ENCODE data around the gene SLC23A1. TPM values are rescaled to one million over a fixed set of nuclear protein-coding genes. Genes with fewer than 3 reads are reported as not detected.

SLC23A1 gene
- total and polyA plus RNA-seq, 2 of the 13 experiments (the other 11 are each of a cell fraction or from before 2014, with no cell fraction given): 6.0 to 6.6 TPM

DNA sequence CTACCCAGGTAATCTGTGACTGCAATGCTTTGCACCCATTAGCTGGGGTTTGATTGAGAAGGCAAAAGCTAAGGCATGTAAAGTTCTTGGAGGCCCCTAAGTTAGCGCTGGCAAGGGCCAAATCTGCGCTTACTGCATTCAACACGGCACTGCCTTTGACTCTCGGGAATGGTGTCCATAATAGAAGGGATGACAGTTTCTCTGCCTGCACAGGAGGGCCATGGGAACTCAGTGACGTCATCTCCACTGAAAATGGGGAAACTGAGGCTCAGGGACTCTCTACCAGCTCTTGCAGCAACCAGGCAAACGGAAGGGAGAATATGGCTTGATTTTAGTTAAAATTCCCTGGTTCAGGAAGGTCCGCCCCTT lies 20.3 kb upstream of the SLC23A1 start (continued):
- TF ChIP-seq, protein P1, sequence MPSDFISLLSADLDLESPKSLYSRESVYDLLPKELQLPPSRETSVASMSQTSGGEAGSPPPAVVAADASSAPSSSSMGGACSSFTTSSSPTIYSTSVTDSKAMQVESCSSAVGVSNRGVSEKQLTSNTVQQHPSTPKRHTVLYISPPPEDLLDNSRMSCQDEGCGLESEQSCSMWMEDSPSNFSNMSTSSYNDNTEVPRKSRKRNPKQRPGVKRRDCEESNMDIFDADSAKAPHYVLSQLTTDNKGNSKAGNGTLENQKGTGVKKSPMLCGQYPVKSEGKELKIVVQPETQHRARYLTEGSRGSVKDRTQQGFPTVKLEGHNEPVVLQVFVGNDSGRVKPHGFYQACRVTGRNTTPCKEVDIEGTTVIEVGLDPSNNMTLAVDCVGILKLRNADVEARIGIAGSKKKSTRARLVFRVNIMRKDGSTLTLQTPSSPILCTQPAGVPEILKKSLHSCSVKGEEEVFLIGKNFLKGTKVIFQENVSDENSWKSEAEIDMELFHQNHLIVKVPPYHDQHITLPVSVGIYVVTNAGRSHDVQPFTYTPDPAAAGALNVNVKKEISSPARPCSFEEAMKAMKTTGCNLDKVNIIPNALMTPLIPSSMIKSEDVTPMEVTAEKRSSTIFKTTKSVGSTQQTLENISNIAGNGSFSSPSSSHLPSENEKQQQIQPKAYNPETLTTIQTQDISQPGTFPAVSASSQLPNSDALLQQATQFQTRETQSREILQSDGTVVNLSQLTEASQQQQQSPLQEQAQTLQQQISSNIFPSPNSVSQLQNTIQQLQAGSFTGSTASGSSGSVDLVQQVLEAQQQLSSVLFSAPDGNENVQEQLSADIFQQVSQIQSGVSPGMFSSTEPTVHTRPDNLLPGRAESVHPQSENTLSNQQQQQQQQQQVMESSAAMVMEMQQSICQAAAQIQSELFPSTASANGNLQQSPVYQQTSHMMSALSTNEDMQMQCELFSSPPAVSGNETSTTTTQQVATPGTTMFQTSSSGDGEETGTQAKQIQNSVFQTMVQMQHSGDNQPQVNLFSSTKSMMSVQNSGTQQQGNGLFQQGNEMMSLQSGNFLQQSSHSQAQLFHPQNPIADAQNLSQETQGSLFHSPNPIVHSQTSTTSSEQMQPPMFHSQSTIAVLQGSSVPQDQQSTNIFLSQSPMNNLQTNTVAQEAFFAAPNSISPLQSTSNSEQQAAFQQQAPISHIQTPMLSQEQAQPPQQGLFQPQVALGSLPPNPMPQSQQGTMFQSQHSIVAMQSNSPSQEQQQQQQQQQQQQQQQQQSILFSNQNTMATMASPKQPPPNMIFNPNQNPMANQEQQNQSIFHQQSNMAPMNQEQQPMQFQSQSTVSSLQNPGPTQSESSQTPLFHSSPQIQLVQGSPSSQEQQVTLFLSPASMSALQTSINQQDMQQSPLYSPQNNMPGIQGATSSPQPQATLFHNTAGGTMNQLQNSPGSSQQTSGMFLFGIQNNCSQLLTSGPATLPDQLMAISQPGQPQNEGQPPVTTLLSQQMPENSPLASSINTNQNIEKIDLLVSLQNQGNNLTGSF (CRISPR knock-in tag; IDR thresholded peaks at IDR 0.05): no peak
- no peak for TF ChIP-seq ZBTB8A (CRISPR knock-in tag; IDR thresholded peaks at IDR 0.05; ENCODE audit: borderline replicate concordance, low read depth)
- TF ChIP-seq ZNF556 (CRISPR knock-in tag; IDR thresholded peaks at IDR 0.05; ENCODE audit: borderline replicate concordance): no peak
- 0 out of 2 replicates have a peak, but pooled peaks have one; percentile 14 for TF ChIP-seq ZBTB38 (CRISPR knock-in tag; IDR thresholded peaks at IDR 0.05)
- no peak for TF ChIP-seq ZNF260 (CRISPR knock-in tag; IDR thresholded peaks at IDR 0.05; ENCODE audit: borderline replicate concordance, low read depth)
- peak; percentile 26; the same call in 1 of the 2 replicates for TF ChIP-seq AKAP8 (CRISPR knock-in tag; IDR thresholded peaks at IDR 0.05)
- no peak for TF ChIP-seq MBNL3 (CRISPR knock-in tag; conservative IDR thresholded peaks at IDR 0.05)
- no peak for TF ChIP-seq DNMT3B (CRISPR knock-in tag; conservative IDR thresholded peaks at IDR 0.05)
- TF ChIP-seq, protein P2, sequence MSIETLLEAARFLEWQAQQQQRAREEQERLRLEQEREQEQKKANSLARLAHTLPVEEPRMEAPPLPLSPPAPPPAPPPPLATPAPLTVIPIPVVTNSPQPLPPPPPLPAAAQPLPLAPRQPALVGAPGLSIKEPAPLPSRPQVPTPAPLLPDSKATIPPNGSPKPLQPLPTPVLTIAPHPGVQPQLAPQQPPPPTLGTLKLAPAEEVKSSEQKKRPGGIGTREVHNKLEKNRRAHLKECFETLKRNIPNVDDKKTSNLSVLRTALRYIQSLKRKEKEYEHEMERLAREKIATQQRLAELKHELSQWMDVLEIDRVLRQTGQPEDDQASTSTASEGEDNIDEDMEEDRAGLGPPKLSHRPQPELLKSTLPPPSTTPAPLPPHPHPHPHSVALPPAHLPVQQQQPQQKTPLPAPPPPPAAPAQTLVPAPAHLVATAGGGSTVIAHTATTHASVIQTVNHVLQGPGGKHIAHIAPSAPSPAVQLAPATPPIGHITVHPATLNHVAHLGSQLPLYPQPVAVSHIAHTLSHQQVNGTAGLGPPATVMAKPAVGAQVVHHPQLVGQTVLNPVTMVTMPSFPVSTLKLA (IDR thresholded peaks at IDR 0.05): no peak
- TF ChIP-seq TBL1XR1 (IDR thresholded peaks at IDR 0.05; ENCODE audit: borderline replicate concordance, low read length, partially characterized antibody): no peak
- TF ChIP-seq, protein P3, sequence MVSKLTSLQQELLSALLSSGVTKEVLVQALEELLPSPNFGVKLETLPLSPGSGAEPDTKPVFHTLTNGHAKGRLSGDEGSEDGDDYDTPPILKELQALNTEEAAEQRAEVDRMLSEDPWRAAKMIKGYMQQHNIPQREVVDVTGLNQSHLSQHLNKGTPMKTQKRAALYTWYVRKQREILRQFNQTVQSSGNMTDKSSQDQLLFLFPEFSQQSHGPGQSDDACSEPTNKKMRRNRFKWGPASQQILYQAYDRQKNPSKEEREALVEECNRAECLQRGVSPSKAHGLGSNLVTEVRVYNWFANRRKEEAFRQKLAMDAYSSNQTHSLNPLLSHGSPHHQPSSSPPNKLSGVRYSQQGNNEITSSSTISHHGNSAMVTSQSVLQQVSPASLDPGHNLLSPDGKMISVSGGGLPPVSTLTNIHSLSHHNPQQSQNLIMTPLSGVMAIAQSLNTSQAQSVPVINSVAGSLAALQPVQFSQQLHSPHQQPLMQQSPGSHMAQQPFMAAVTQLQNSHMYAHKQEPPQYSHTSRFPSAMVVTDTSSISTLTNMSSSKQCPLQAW (CRISPR knock-in tag; IDR thresholded peaks at IDR 0.05): no peak
- TF ChIP-seq SALL2 (CRISPR knock-in tag; IDR thresholded peaks at IDR 0.05): no peak
- TF ChIP-seq, protein P4, sequence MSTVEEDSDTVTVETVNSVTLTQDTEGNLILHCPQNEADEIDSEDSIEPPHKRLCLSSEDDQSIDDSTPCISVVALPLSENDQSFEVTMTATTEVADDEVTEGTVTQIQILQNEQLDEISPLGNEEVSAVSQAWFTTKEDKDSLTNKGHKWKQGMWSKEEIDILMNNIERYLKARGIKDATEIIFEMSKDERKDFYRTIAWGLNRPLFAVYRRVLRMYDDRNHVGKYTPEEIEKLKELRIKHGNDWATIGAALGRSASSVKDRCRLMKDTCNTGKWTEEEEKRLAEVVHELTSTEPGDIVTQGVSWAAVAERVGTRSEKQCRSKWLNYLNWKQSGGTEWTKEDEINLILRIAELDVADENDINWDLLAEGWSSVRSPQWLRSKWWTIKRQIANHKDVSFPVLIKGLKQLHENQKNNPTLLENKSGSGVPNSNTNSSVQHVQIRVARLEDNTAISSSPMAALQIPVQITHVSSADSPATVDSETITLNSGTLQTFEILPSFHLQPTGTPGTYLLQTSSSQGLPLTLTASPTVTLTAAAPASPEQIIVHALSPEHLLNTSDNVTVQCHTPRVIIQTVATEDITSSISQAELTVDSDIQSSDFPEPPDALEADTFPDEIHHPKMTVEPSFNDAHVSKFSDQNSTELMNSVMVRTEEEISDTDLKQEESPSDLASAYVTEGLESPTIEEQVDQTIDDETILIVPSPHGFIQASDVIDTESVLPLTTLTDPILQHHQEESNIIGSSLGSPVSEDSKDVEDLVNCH (CRISPR knock-in tag; IDR thresholded peaks at IDR 0.05): 0 out of 2 replicates have a peak, but pooled peaks have one; percentile 30
- TF ChIP-seq NR2F2 (IDR thresholded peaks at IDR 0.05; ENCODE audit: borderline replicate concordance, low read depth): no peak

All from HepG2 (cell line).